Measurements from ENCODE around the gene PIK3IP1.
"Not testable (repeated sequence)": the region's sequence is repeated elsewhere in the genome, so short reads cannot be mapped to it uniquely, and the experiment has no call there.

GRCh38 chr22:31314220-31314619, 21.9 kb upstream of the PIK3IP1 start:
- TF ChIP-seq EZH2phosphoT487 (conservative IDR thresholded peaks at IDR 0.05; ENCODE audit: low read length); CTCF (IDR thresholded peaks at IDR 0.05; ENCODE audit: insufficient read depth, low read length, poor library complexity, severe bottlenecking): not testable (repeated sequence)

Data from SU-DHL-6 (cell line).